Measurements from ENCODE around the gene CCR7.

Gene CCR7

DNA sequence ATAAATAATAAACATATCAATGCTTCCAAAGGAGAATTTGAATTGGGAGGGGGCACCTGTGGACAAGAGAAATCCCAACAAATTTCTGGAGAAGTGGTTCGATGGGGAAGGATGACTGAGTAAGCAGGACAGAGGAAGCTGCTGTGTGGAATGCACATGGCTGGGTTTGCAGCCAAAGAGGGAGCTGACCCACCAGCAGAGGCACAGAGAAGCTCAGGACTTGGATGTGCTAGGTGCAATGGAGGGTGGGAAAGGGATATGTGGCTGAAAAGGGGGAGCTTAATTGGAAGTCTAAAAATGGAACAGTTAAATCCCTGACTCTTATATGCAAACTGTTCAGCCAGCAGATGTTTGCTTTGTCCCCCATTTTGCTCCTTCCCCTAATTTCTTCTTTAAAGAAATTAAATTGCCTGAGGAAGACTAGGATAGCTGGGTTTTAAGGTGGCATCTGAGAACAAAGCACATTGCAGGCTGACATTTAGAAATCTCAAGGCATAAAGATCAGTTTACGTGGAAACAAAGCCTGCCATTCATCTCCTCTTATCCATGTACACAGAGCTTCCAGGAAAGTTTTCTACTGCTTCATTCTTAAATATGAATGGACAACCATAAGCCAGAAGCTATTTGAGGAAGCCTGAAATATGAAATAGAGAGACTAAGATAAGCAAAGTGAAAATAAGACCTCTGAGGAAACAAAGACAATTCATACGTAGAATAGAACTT, 40.9 kb downstream of the CCR7 start (continued):
- TF ChIP-seq, protein P1, sequence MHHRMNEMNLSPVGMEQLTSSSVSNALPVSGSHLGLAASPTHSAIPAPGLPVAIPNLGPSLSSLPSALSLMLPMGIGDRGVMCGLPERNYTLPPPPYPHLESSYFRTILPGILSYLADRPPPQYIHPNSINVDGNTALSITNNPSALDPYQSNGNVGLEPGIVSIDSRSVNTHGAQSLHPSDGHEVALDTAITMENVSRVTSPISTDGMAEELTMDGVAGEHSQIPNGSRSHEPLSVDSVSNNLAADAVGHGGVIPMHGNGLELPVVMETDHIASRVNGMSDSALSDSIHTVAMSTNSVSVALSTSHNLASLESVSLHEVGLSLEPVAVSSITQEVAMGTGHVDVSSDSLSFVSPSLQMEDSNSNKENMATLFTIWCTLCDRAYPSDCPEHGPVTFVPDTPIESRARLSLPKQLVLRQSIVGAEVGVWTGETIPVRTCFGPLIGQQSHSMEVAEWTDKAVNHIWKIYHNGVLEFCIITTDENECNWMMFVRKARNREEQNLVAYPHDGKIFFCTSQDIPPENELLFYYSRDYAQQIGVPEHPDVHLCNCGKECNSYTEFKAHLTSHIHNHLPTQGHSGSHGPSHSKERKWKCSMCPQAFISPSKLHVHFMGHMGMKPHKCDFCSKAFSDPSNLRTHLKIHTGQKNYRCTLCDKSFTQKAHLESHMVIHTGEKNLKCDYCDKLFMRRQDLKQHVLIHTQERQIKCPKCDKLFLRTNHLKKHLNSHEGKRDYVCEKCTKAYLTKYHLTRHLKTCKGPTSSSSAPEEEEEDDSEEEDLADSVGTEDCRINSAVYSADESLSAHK (tag by site-specific recombination; IDR thresholded peaks at IDR 0.05): no peak
- TF ChIP-seq ZNF174 (tag by site-specific recombination; IDR thresholded peaks at IDR 0.05) (no peak), ZNF501 (tag by site-specific recombination; IDR thresholded peaks at IDR 0.05) (no peak)

DNA sequence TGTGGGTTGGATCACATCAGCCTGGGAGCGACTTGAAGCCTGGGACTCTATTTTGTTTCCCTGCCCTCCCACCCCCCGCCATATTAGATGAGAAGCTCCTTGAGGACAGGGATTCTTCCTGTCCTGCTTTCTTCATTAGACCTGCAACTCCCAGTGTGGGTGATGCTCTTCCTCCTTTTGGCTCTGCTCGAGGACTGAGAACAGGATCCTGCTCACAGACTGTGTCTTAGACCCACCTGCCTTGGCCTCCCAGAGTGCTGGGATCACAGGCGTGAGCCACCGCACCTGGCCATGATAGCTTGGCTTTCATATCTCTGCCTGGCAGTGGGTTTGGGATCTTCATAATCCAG, 42.3 kb downstream of the CCR7 start:
- Histone ChIP-seq H3K36me3 (ENCODE audit: control insufficient read depth in 2 of 2, insufficient read depth in 1 of 2, low read length in 2 of 2) (no peaks in the 10 kb centered on the region), H3K9me3 (ENCODE audit: control insufficient read depth, insufficient read depth, low read depth, low read length) (no peaks in the 10 kb centered on the region; the same call in 1 of the 2 replicates), H3K4me1 (ENCODE audit: control insufficient read depth, insufficient read depth, low read length) (no peaks in the 10 kb centered on the region), H3K4me3 (ENCODE audit: low read depth, low read length) (no peak overlapping the region), H3K27ac (ENCODE audit: extremely low read depth, low read depth, low read length) (no peak overlapping the region)
- TF ChIP-seq YY2 (tag by site-specific recombination; IDR thresholded peaks at IDR 0.05): no peak
- TF ChIP-seq ZIC2 (tag by site-specific recombination; IDR thresholded peaks at IDR 0.05): no peak
- TF ChIP-seq, protein P2, sequence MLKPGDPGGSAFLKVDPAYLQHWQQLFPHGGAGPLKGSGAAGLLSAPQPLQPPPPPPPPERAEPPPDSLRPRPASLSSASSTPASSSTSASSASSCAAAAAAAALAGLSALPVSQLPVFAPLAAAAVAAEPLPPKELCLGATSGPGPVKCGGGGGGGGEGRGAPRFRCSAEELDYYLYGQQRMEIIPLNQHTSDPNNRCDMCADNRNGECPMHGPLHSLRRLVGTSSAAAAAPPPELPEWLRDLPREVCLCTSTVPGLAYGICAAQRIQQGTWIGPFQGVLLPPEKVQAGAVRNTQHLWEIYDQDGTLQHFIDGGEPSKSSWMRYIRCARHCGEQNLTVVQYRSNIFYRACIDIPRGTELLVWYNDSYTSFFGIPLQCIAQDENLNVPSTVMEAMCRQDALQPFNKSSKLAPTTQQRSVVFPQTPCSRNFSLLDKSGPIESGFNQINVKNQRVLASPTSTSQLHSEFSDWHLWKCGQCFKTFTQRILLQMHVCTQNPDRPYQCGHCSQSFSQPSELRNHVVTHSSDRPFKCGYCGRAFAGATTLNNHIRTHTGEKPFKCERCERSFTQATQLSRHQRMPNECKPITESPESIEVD (tag by site-specific recombination; IDR thresholded peaks at IDR 0.05): no peak
- TF ChIP-seq, protein P3, sequence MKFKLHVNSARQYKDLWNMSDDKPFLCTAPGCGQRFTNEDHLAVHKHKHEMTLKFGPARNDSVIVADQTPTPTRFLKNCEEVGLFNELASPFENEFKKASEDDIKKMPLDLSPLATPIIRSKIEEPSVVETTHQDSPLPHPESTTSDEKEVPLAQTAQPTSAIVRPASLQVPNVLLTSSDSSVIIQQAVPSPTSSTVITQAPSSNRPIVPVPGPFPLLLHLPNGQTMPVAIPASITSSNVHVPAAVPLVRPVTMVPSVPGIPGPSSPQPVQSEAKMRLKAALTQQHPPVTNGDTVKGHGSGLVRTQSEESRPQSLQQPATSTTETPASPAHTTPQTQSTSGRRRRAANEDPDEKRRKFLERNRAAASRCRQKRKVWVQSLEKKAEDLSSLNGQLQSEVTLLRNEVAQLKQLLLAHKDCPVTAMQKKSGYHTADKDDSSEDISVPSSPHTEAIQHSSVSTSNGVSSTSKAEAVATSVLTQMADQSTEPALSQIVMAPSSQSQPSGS (tag by site-specific recombination; IDR thresholded peaks at IDR 0.05; ENCODE audit: low read depth): no peak
- no peak for TF ChIP-seq FEZF1 (tag by site-specific recombination; IDR thresholded peaks at IDR 0.05)
- no peak for TF ChIP-seq ZNF473 (tag by site-specific recombination; IDR thresholded peaks at IDR 0.05)
- no peak for TF ChIP-seq ZSCAN23 (tag by site-specific recombination; IDR thresholded peaks at IDR 0.05)
- TF ChIP-seq, protein P4, sequence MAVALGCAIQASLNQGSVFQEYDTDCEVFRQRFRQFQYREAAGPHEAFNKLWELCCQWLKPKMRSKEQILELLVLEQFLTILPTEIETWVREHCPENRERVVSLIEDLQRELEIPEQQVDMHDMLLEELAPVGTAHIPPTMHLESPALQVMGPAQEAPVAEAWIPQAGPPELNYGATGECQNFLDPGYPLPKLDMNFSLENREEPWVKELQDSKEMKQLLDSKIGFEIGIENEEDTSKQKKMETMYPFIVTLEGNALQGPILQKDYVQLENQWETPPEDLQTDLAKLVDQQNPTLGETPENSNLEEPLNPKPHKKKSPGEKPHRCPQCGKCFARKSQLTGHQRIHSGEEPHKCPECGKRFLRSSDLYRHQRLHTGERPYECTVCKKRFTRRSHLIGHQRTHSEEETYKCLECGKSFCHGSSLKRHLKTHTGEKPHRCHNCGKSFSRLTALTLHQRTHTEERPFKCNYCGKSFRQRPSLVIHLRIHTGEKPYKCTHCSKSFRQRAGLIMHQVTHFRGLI (tag by site-specific recombination; IDR thresholded peaks at IDR 0.05): no peak
- no peak for TF ChIP-seq ZNF777 (tag by site-specific recombination; IDR thresholded peaks at IDR 0.05; ENCODE audit: borderline replicate concordance)
- no peak for TF ChIP-seq KLF10 (tag by site-specific recombination; IDR thresholded peaks at IDR 0.05)
- TF ChIP-seq ZNF248 (tag by site-specific recombination; IDR thresholded peaks at IDR 0.05): no peak
- TF ChIP-seq, protein P5, sequence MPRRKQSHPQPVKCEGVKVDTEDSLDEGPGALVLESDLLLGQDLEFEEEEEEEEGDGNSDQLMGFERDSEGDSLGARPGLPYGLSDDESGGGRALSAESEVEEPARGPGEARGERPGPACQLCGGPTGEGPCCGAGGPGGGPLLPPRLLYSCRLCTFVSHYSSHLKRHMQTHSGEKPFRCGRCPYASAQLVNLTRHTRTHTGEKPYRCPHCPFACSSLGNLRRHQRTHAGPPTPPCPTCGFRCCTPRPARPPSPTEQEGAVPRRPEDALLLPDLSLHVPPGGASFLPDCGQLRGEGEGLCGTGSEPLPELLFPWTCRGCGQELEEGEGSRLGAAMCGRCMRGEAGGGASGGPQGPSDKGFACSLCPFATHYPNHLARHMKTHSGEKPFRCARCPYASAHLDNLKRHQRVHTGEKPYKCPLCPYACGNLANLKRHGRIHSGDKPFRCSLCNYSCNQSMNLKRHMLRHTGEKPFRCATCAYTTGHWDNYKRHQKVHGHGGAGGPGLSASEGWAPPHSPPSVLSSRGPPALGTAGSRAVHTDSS (tag by site-specific recombination; IDR thresholded peaks at IDR 0.05): no peak
- no peak for TF ChIP-seq ZNF169 (tag by site-specific recombination; IDR thresholded peaks at IDR 0.05)
- TF ChIP-seq ZNF214 (tag by site-specific recombination; IDR thresholded peaks at IDR 0.05; ENCODE audit: borderline replicate concordance): no peak
- TF ChIP-seq, protein P6, sequence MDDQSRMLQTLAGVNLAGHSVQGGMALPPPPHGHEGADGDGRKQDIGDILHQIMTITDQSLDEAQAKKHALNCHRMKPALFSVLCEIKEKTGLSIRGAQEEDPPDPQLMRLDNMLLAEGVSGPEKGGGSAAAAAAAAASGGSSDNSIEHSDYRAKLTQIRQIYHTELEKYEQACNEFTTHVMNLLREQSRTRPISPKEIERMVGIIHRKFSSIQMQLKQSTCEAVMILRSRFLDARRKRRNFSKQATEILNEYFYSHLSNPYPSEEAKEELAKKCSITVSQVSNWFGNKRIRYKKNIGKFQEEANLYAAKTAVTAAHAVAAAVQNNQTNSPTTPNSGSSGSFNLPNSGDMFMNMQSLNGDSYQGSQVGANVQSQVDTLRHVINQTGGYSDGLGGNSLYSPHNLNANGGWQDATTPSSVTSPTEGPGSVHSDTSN (CRISPR knock-in tag; IDR thresholded peaks at IDR 0.05): no peak
- no peak for TF ChIP-seq BCL11A (tag by site-specific recombination; IDR thresholded peaks at IDR 0.05; ENCODE audit: low read depth)
- no peak for TF ChIP-seq ZNF548 (tag by site-specific recombination; IDR thresholded peaks at IDR 0.05)
- no peak for TF ChIP-seq KLF8 (tag by site-specific recombination; IDR thresholded peaks at IDR 0.05)
- ChIA-PET CTCF (interaction anchor here (0.6 to 4.2 kb wide), 4 partner anchors 11 to 124 kb away, joined by 3 to 40 read pairs (median 8); no protein-coding TSS in a partner anchor), POLR2A (interaction anchor here (1.2 kb wide), 1 partner anchor 105 kb away, joined by 3 read pairs; the partner anchor contains the start of gene TOP2A)

Measured in HEK293 (cell line).